22Rv1 (cell line): Measurements from ENCODE around the gene SLC1A6.

Source experiments
- H3K27ac ChIP-seq: fragments of 450-650 bp; 2 replicates; pipeline ENCODE4 v1.5.1; 2017
- CTCF ChIP-seq: fragments of 450-650 bp; IDR thresholded peaks from 2 replicates; pipeline ENCODE4 v1.5.1; 2017; ENCODE audit warnings: mild to moderate bottlenecking
- ZFX ChIP-seq: fragments of 450-650 bp; IDR thresholded peaks from 2 replicates; pipeline ENCODE4 v1.6.1; 2017; ENCODE audit warnings: antibody characterized with exemption, borderline replicate concordance

The SLC1A6 gene

GRCh38 chr19:15010501-15011300 lies 31.0 kb upstream of the SLC1A6 start:
- TF ChIP-seq CTCF: no peak
- no peak for TF ChIP-seq ZFX

GRCh38 chr19:15008308-15008707 lies 28.6 kb upstream of the SLC1A6 start:
- no peak overlapping the region for H3K27ac ChIP-seq
- TF ChIP-seq ZFX: no peak
- no peak for TF ChIP-seq CTCF

More at GRCh38 chr19:15010501-15011300, 31.0 kb upstream of the SLC1A6 start:
- no peak overlapping the region for H3K27ac ChIP-seq

- H3K27ac ChIP-seq: no peak overlapping the region
- TF ChIP-seq CTCF (no peak), ZFX (no peak)
These were observed 18.3 kb upstream of the SLC1A6 start for GRCh38 chr19:14997981-14998380.

- TF ChIP-seq ZFX: no peak
- TF ChIP-seq CTCF: no peak
- no peak overlapping the region for H3K27ac ChIP-seq
These were observed 13.1 kb upstream of the SLC1A6 start for GRCh38 chr19:14992780-14993179.

- no peak for TF ChIP-seq ZFX
- no peak for TF ChIP-seq CTCF
- no peak overlapping the region for H3K27ac ChIP-seq
These were observed 5.5 kb upstream of the SLC1A6 start for GRCh38 chr19:14985133-14985532.

- no peak for TF ChIP-seq CTCF
- TF ChIP-seq ZFX: no peak
- H3K27ac ChIP-seq: no peak overlapping the region
These were observed 1.4 kb downstream of the SLC1A6 start for GRCh38 chr19:14978161-14978776.

- H3K27ac ChIP-seq: no peak overlapping the region
- no peak for TF ChIP-seq ZFX
- TF ChIP-seq CTCF: no peak
These were observed 2.5 kb downstream of the SLC1A6 start for GRCh38 chr19:14977128-14977527.
